ENCODE measurements around the gene ANKRD13D.

The ANKRD13D gene

DNA sequence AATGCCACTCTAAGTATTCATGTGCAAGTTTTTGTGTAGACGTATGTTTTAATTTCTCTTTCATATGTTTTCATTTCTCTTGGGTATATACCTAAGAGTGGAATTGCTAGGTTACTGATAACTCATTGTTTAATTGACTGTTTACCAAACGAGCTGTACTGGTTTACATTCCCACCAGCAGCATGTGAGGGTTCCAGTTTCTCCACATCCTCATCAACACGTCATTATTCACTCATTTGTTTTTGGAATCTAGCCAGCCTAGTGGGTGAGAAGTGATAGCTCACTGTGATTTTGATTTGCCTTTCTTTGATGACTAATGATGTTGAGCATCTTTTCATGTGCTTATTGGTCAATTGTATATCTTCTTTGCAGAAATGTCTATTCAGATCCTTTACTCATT, 4.0 kb downstream of the ANKRD13D start:
- H3K27ac Mint-ChIP-seq, result peak overlapping the region; percentile 25
- peaks cover 6% of the 10 kb centered on the region for H3K9me3 Mint-ChIP-seq
- DNase-seq (ENCODE audit: low spot score in 2 of 2), result no peak
- H3K27me3 Mint-ChIP-seq, result no peaks in the 10 kb centered on the region
- H3K4me3 Mint-ChIP-seq, result no peak overlapping the region
- H3K4me1 Mint-ChIP-seq, result peaks cover 20% of the 10 kb centered on the region
- H3K36me3 Mint-ChIP-seq, result peaks cover 29% of the 10 kb centered on the region
- no peak for ATAC-seq (ENCODE audit: low read depth)

- no peak overlapping the region for H3K4me3 Mint-ChIP-seq
- H3K27me3 Mint-ChIP-seq, result no peaks in the 10 kb centered on the region
- H3K36me3 Mint-ChIP-seq, result peaks cover 38% of the 10 kb centered on the region
- ATAC-seq (ENCODE audit: low read depth) (no peak), DNase-seq (ENCODE audit: low spot score in 2 of 2) (no peak)
- peaks cover 8% of the 10 kb centered on the region for H3K4me1 Mint-ChIP-seq
- H3K27ac Mint-ChIP-seq, result no peak overlapping the region
- peaks cover 6% of the 10 kb centered on the region for H3K9me3 Mint-ChIP-seq
These were observed 6.7 kb downstream of the ANKRD13D start for GRCh38 chr11:67295846-67296245.

- no peaks in the 10 kb centered on the region for H3K4me1 Mint-ChIP-seq
- ATAC-seq (ENCODE audit: low read depth) (no peak), DNase-seq (ENCODE audit: low spot score in 2 of 2) (no peak)
- no peak overlapping the region for H3K4me3 Mint-ChIP-seq
- H3K27ac Mint-ChIP-seq, result no peak overlapping the region
- H3K27me3 Mint-ChIP-seq, result no peaks in the 10 kb centered on the region
- peaks cover 6% of the 10 kb centered on the region for H3K9me3 Mint-ChIP-seq
- peaks cover 36% of the 10 kb centered on the region for H3K36me3 Mint-ChIP-seq
These were observed 9.7 kb downstream of the ANKRD13D start for GRCh38 chr11:67298786-67299185.

- Mint-ChIP-seq H3K9me3 (peaks cover 6% of the 10 kb centered on the region), H3K27me3 (no peaks in the 10 kb centered on the region), H3K27ac (no peak overlapping the region), H3K36me3 (peaks cover 36% of the 10 kb centered on the region), H3K4me3 (no peak overlapping the region), H3K4me1 (no peaks in the 10 kb centered on the region)
- no peak for ATAC-seq (ENCODE audit: low read depth)
- DNase-seq (ENCODE audit: low spot score in 2 of 2), result no peak
These were observed 10.5 kb downstream of the ANKRD13D start for GRCh38 chr11:67299471-67300191.

DNA sequence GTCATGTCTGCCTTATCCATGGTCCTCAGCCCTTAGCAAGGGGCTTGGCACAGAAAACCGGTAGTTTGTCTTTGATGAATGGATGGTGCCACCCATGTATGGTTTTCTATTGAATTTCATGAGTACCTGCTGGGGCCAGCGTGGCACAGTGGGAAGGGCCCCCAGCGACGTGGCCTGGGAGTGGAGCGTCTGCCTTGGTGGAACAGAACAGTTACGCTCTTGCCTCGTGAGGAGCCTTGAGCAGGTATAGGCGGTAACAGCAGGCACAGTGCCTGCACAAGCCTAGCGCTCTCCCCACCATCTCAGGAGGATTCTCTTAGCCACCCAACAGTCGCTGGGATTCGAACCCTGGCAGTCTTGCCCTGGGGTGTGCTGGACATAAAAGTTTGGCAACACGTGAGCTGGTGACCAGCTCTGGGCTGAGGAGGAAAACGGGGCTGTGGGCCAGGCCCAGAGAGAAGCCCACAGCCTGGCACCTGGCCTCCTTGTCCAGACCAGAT, 11.2 kb downstream of the ANKRD13D start:
- no peak overlapping the region for H3K4me3 Mint-ChIP-seq
- H3K27ac Mint-ChIP-seq, result no peak overlapping the region
- DNase-seq (ENCODE audit: low spot score in 2 of 2) (no peak), ATAC-seq (ENCODE audit: low read depth) (no peak)
- H3K36me3 Mint-ChIP-seq, result peaks cover 30% of the 10 kb centered on the region
- H3K9me3 Mint-ChIP-seq, result peaks cover 6% of the 10 kb centered on the region
- H3K27me3 Mint-ChIP-seq, result no peaks in the 10 kb centered on the region
- H3K4me1 Mint-ChIP-seq, result no peaks in the 10 kb centered on the region

DNA sequence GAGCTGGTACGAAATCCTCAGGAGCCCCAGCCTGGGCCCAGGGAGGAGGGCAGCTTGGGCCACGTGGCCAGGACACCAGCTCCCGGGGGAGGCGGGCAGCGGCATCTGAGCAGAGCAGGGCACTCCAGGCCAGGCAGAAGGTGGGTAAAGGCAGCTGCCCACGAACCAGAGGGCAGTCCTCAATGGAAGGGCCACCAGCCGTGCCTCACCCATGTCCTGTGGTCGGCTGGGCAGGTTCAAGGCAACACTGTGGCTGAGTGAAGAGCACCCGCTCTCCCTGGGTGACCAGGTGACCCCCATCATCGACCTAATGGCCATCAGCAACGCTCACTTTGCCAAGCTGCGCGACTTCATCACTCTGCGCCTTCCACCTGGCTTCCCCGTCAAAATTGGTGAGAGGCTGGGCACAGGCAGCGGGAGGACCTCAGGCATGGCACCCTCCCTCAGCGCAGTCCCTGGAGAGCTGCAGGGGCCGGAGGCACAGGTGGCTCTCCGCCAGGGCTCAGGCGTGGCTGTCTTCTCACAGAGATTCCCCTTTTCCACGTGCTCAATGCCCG, 11.7 kb downstream of the ANKRD13D start:
- Mint-ChIP-seq H3K27me3 (no peaks in the 10 kb centered on the region), H3K4me1 (no peaks in the 10 kb centered on the region), H3K9me3 (peaks cover 6% of the 10 kb centered on the region), H3K4me3 (no peak overlapping the region), H3K27ac (no peak overlapping the region), H3K36me3 (peaks cover 27% of the 10 kb centered on the region)
- no peak for DNase-seq (ENCODE audit: low spot score in 2 of 2)
- no peak for ATAC-seq (ENCODE audit: low read depth)

DNA sequence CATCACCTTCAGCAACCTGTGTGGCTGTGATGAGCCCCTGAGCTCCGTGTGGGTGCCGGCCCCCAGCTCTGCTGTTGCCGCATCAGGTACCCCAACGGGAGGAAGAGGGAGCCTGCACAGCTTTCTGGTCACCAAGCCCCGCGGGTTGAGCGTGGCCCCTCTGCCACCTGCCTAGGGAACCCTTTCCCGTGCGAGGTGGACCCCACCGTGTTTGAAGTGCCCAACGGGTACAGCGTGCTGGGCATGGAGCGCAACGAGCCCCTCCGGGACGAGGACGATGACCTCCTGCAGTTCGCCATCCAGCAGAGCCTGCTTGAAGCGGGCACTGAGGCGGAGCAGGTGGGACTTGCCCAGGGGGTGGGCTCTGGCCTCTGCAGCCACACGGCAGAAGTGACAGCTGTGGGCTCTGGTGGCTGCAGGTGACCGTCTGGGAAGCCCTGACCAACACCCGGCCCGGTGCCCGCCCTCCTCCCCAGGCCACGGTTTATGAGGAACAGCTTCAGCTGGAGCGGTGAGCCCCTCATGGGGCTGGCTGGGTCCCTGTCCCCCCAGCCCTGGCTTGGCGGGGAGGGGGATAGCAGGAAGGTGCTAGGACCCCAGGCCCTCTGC, 12.3 kb downstream of the ANKRD13D start:
- H3K4me1 Mint-ChIP-seq, result no peaks in the 10 kb centered on the region
- no peak overlapping the region for H3K4me3 Mint-ChIP-seq

DNA sequence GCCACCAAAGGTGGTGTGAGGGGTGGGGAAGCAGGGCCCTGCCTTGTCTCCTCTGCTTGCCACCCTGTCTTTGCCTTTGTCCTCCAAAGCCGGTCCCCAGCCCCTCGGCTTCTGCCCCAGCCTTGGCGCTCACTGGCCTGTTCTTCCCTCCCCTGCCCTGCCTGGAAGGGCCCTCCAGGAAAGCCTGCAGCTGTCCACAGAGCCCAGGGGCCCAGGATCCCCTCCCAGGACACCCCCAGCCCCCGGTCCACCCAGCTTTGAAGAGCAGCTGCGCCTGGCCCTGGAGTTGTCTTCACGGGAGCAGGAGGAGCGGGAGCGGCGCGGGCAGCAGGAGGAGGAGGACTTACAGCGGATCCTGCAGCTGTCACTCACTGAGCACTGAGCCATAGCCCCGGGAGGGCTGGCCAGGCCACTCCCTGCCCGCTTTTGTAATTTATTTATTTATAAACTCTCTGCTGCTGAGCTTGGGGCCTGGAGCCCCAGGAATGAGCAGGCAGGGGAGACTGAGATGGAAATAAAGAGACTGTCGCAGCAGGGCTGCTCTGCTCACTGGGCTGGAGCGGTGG, 12.9 kb downstream of the ANKRD13D start:
- no peaks in the 10 kb centered on the region for H3K9me3 Mint-ChIP-seq
- no peak overlapping the region for H3K27ac Mint-ChIP-seq
- ATAC-seq (ENCODE audit: low read depth) (no peak), DNase-seq (ENCODE audit: low spot score in 2 of 2) (no peak)
- H3K27me3 Mint-ChIP-seq, result no peaks in the 10 kb centered on the region
- peaks cover 15% of the 10 kb centered on the region for H3K36me3 Mint-ChIP-seq
- H3K4me1 Mint-ChIP-seq, result no peaks in the 10 kb centered on the region
- H3K4me3 Mint-ChIP-seq, result no peak overlapping the region

More for the DNA sequence above, 12.3 kb downstream of the ANKRD13D start:
- H3K27me3 Mint-ChIP-seq, result no peaks in the 10 kb centered on the region
- H3K9me3 Mint-ChIP-seq, result peaks cover 3% of the 10 kb centered on the region
- DNase-seq (ENCODE audit: low spot score in 2 of 2), result no peak
- H3K36me3 Mint-ChIP-seq, result peaks cover 21% of the 10 kb centered on the region
- no peak overlapping the region for H3K27ac Mint-ChIP-seq
- ATAC-seq (ENCODE audit: low read depth), result no peak

DNA sequence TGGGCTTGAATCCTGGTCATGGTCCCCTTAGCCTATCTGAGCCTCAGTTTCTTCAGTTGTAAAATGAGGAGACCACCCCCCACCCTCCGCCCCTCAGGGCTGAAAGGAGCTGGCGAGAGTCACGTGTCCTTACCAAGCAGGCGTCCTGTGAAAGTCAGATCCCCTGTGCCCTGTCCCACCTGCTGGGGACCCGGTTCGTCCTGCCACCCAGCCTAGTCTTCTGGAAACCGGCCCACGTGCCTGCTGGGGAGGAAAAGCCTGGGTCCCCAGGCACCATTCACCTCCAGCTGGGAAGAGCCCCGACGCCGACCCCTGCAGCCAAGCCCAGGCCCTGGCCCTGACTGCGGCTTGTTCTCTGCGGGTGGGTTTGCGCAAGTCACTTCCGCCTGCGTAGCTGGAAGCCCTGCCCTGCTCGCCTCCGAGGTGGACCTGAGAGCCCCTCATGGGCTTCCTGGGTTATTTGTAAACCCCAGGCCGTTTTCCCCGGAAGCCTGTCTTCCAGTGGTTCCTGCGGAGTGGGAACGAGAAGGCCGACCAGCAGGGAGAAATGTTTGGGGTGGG, 13.5 kb downstream of the ANKRD13D start:
- Mint-ChIP-seq H3K27ac (no peak overlapping the region), H3K27me3 (no peaks in the 10 kb centered on the region), H3K4me3 (no peak overlapping the region), H3K4me1 (no peaks in the 10 kb centered on the region), H3K36me3 (peaks cover 14% of the 10 kb centered on the region), H3K9me3 (no peaks in the 10 kb centered on the region)
- no peak for DNase-seq (ENCODE audit: low spot score in 2 of 2)
- ATAC-seq (ENCODE audit: low read depth), result no peak

DNA sequence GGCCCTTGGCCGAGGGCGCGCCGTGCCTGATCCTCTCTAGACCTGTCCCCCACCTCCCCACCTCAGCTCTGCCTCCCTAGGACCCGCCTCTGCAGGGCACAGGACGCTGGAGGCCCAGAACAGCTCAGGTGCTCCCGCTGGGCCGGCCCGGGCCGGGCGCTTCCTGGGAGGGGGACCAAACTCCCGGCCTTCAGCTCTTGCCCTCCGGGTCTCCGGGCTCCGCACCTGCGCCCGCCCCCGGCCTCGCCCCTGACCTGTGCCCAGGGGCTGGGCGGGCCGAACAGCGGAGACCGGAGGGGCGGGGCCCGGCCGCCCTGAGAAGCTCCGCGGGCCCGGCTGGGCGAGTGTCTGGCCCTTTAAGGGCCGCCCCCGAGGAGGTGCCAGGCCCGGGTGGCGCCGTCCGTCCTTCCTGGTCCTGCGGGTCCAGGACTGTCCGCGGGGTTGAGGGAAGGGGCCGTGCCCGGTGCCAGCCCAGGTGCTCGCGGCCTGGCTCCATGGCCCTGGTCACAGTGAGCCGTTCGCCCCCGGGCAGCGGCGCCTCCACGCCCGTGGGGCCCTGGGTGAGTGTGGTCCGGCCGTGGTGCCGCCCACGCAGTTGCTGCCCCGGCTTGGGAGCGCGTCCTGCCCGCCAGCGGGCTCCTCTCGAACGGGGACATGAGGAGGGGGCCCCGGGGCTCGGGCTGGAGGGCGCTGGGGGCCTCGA, 14.2 kb downstream of the ANKRD13D start, which contains the start of gene SSH3:
TSS of gene SSH3 (plus strand) at position 399 of the 703 bp plus-strand sequence. CDS start at position 495, 96 bp downstream.
- H3K9me3 Mint-ChIP-seq, result no peaks in the 10 kb centered on the region
- ATAC-seq (ENCODE audit: low read depth), result peak; percentile 70
- DNase-seq (ENCODE audit: low spot score in 2 of 2), result no peak
- peaks cover 9% of the 10 kb centered on the region for H3K36me3 Mint-ChIP-seq
- no peaks in the 10 kb centered on the region for H3K4me1 Mint-ChIP-seq
- H3K27ac Mint-ChIP-seq, result no peak within 1 kb of the TSS
- no peaks in the 10 kb centered on the region for H3K27me3 Mint-ChIP-seq
- H3K4me3 Mint-ChIP-seq, result no peak within 1 kb of the TSS

- peaks cover 3% of the 10 kb centered on the region for H3K36me3 Mint-ChIP-seq
These were observed 14.8 kb downstream of the ANKRD13D start for GRCh38 chr11:67303835-67304411.

DNA sequence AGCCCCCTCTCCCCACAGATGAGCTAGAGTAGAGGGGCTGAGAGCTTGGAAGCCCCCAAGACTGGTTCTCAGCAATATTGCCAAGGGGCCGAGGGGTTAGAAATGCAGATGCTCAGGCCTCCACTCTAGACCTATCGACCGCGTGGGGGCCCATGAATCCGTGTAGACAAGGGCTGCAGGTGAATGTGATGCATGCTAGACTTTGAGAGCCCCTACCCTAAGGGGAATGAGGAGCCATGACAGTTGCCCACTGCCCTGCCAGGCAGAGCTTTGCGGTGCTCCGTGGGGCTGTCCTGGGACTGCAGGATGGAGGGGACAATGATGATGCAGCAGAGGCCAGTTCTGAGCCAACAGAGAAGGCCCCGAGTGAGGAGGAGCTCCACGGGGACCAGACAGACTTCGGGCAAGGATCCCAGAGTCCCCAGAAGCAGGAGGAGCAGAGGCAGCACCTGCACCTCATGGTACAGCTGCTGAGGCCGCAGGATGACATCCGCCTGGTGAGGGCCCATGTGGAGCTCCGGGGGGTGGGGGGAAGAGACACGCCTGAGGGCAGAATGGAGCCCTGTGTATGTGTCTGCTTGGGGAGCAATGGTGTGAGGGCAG, 15.5 kb downstream of the ANKRD13D start:
- Mint-ChIP-seq H3K27ac (no peak overlapping the region), H3K36me3 (peaks cover 3% of the 10 kb centered on the region)

More at GRCh38 chr11:67303835-67304411, 14.8 kb downstream of the ANKRD13D start:
- Mint-ChIP-seq H3K4me3 (no peak overlapping the region), H3K27ac (no peak overlapping the region), H3K27me3 (no peaks in the 10 kb centered on the region), H3K4me1 (no peaks in the 10 kb centered on the region), H3K9me3 (no peaks in the 10 kb centered on the region)
- no peak for DNase-seq (ENCODE audit: low spot score in 2 of 2)
- ATAC-seq (ENCODE audit: low read depth), result peak; percentile 24

More for the DNA sequence above, 15.5 kb downstream of the ANKRD13D start:
- Mint-ChIP-seq H3K4me1 (no peaks in the 10 kb centered on the region), H3K4me3 (no peak overlapping the region), H3K9me3 (no peaks in the 10 kb centered on the region), H3K27me3 (no peaks in the 10 kb centered on the region)
- ATAC-seq (ENCODE audit: low read depth), result no peak
- no peak for DNase-seq (ENCODE audit: low spot score in 2 of 2)

Measured in memory B cell (primary cell).